ENCODE measurements around the gene C1orf141.

GRCh38 chr1:67166196-67166595, 31.4 kb upstream of the C1orf141 start, which contains the start of gene IL23R:
- TF ChIP-seq CTCF (optimal IDR thresholded peaks at IDR 0.05 in 1 of 3, IDR thresholded peaks at IDR 0.05 in 1 of 3, conservative IDR thresholded peaks at IDR 0.05 in 1 of 3; ENCODE audit: extremely low read depth in 1 of 3, insufficient read depth in 2 of 3, low read length in 3 of 3) (no peak), EZH2 (IDR thresholded peaks at IDR 0.05; ENCODE audit: low read length) (no peak)
